NOMO-1 (cell line): ENCODE results near the gene HSD11B1L.
A peak's percentile ranks its signal among the peaks of the same experiment; 100 is the strongest.
"Not testable (repeated sequence)": the region's sequence is repeated elsewhere in the genome, so short reads cannot be mapped to it uniquely, and the experiment has no call there.

Source experiments
- DNase-seq, 2 experiments: peaks; one replicate each; lab custom pipeline; 2025; ENCODE audit not compliant: unreplicated experiment in 2 of 2; lab: John Stamatoyannopoulos, UW

HSD11B1L gene

DNA sequence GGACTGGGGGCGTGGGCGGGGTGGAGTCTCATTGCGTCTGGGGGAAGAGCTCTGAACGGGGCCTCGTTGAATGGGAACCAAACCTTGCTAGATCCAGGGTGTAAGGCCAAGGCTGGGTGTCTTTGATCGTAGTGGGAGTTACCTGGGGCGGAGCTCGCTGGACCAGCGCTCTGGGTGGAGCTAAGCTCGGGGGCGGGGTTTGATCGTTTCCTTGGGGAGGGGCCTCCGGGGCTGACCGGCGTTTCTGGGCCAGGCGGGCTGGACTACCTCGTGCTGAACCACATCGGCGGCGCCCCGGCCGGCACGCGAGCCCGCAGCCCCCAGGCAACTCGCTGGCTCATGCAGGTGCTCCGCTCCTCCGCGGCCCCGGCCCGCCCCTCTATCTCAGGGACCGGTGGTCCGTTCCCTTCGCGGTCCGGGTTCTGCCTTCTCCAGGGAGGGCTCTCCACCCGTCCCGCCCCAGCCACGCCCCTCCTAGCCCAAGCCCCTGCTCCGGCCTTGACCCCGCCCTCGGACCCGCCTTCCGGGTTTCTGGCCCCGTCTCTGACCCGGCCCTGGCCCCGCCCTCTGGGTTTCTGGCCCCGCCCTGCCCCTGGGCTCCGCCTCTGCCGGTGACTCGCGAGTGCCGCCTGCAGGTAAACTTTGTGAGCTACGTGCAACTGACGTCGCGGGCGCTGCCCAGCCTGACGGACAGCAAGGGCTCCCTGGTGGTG lies 6.0 kb downstream of the HSD11B1L start:
- DNase-seq: peak; percentile 87 to 96

GRCh38 chr19:5687360-5688198 lies 6.8 kb downstream of the HSD11B1L start:
- DNase-seq: no peak

DNA sequence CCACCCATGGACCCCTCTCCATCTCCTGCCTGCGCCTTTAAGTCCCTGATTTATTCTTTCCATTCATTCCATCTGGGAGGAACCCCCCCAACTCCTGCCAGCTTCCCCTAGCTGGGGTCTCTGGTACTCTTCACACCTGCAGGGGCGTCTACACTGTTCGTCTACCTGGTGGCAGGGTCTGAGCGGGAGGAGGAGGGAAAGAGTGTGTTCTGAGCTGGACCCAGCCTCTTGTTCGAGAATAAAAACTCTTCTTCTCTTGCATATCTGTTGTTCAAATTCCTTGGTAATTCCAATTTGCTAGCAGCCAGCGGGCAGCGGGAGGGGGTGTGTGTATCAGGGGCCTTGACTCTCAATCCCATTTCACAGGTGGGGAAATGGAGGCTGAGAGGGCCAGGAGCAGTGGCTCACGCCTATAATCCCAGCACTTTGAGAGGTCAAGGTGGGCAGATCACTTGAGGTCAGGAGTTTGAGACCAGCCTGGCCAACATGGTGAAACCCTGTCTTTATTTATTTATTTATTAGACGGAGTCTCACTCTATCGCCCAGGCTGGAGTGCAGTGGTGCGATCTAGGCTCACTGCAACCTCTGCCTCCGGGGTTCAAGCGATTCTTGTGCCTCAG lies 7.5 kb downstream of the HSD11B1L start:
- not testable (repeated sequence) for DNase-seq

GRCh38 chr19:5690125-5690954 lies 9.5 kb downstream of the HSD11B1L start, which contains the start of gene RPL36:
Gene RPL36, plus strand, starts transcription at chr19:5690295. Its CDS starts 213 bp downstream, at chr19:5690508.
- peak; percentile 89 to 94 for DNase-seq

DNA sequence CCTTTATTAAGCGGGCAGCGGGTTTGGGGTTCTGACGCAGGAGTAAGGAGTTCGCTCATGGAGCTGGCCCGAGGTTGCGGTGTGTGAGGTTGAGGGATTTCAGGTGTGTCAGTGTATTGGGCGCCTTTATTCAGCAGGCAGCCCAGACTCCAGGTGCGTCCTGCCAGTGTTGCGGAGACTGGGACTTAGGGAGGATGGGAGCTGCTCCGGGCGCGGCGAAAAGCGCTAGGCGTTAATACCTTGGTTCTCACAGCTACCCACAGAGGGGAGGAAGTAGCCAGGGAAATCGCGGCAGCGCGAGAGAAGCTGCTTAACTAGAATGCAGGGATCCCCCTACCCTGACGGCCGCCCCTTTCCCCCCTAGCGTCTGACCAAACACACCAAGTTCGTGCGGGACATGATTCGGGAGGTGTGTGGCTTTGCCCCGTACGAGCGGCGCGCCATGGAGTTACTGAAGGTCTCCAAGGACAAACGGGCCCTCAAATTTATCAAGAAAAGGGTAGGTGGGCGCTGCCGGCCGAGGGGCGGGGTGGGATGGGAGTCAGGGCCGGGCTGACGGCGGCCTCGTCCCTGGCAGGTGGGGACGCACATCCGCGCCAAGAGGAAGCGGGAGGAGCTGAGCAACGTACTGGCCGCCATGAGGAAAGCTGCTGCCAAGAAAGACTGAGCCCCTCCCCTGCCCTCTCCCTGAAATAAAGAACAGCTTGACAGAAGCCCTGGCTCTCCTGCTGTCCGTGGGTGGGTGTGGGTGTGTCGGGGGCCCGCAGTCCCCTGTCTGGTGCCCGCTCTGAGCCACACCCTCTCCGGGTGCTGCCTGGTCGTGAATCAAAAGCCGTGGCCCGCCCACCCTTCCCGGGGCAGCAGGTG lies 10.4 kb downstream of the HSD11B1L start:
- DNase-seq: peak; percentile 27 to 31

DNA sequence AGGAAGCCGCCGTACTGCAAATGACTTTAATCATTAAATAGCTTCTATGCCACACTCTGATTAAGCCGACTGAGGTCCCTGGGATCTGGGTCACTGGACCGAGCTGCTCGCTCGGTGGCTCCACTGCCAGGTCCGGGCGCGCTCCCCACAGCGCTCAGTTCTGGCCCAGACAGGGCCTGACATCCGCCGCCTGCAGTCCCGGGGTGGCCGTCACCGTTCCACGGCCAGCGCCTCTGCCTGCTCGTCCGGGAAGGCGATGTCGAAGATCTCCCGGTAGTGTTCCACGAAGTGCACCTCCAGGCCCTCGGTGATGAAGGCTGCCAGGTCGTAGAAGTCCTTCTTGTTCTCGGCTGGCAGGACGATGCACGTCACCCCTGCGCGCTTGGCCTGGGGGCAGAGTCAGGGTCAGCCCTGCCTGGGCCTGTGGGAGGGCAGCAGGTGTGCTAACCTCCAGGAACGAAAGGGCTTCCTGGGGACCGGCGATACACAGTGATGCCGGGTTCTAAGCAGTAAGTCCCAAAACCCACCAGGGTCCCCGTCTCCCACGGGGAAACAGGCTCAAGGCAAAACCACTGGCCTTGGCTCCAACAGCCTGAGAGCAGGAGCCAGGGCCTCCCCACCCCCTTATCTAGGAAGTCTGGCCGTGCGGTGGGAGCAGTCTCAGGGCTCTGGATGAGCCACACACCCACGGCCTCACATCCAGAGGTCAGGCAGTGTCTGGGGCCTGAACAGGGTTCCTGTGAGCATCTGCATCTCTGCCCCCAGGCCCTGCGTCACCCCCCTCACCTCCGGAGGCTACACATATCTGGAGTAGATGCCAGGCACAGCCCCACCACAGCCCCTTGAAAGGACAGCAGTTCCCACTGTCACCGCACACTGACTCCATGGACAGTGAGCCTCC lies 11.2 kb downstream of the HSD11B1L start:
- DNase-seq: no peak

GRCh38 chr19:5692723-5693194 lies 11.9 kb downstream of the HSD11B1L start:
- no peak for DNase-seq

DNA sequence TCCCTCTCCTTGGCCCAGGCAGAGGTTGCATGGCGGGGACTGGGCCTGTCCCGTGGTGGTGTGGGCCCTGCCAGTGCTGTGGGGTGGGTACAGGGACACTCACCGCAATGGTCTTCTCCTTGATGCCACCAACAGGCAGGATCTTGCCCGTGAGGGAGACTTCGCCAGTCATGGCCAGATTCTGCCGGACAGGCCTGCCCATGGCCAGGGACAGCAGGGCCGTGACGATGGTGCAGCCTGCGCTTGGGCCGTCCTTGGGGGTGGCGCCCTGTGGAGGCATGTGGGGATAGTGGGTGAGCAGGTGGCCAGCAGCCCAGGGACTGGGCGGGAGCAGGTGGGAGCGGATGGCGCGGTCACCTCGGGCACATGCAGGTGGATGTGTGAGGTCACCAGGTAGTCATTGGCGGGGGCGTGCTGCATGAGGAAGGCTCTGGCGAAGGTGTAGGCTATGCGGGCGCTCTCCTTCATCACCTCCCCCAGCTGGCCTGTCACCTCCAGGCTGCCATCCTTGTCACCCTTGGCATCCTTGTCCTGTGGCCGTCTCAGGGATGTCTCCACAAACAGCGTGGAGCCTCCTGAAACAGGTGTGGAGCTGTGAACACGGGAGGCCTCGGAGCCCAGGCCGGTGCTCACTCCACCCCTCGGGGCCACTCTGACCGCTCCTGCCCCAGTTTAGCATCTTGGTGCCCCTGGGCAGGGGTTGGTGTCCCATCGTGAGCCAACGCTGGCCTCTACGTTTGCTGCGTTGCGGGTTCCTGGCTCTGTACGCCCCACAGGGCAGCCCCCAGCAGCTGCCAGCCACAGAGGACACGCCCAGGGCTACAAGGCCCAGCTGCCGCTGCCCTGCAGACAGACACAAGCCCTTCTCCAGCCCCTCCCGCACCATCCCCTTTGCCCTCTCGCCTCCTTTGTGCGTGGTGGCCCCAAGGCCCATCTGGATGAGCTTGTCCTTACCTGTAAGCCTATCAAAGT lies 12.7 kb downstream of the HSD11B1L start:
- no peak for DNase-seq

- DNase-seq: no peak
Measured at GRCh38 chr19:5694167-5694955, 13.5 kb downstream of the HSD11B1L start.

GRCh38 chr19:5694956-5695648 lies 14.3 kb downstream of the HSD11B1L start:
- no peak for DNase-seq

GRCh38 chr19:5695649-5696195 lies 14.9 kb downstream of the HSD11B1L start:
- no peak for DNase-seq

GRCh38 chr19:5696196-5697021 lies 15.6 kb downstream of the HSD11B1L start:
- no peak for DNase-seq

DNA sequence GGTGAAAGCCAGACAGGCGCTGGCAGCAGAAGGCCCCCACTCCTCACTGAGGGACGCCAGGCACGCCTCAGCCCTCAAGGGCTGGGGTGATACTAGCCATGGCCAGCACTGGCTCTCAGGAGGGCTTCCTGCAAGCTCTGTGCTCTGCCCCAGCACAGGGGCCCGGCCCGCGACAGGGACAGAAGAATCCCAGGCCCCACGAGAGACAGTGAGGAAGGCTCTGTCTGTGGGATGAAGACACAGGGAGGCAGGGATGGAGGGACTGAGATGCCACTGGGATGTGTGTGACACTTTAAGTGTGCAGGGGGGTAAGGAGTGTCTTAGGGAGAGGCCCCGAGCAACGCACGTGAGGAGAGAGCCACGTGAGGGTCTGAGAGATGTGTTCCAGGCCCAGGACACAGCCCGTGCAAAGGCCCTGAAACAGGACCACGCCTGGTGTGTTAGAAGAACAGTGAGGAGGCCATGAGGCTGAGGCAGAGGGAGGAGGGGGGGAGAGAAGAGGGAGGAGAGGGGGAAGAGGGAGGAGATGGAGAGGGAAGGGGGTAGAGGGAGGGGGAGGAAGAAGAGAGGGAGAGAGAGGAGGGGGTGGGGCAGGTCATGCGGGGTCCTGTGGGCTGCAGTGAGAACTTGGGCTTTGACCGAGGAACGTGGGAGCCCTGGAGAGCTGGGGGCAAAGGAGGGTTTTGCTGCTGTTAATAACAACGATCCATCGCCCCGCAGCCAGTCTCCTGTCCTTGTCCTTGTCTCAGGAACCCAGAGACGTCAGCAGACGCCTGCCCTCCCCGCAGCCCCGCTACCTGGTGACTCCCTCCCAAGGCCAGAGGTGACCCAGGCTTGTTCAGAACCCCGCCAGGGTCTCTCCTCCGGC lies 16.4 kb downstream of the HSD11B1L start:
- no peak for DNase-seq
